ENCODE measurements around the gene OR2G6.
"Not testable (repeated sequence)": the region's sequence is repeated elsewhere in the genome, so short reads cannot be mapped to it uniquely, and the experiment has no call there.

Gene OR2G6

GRCh38 chr1:248488289-248488688 lies 19.6 kb upstream of the OR2G6 start, which contains the start of gene OR2T5:
OR2T5 (plus strand) TSS chr1:248488589; CDS start chr1:248488589, 0 bp downstream.
- H3K4me3 ChIP-seq (ENCODE audit: low read depth, low read length, poor library complexity, severe bottlenecking); H3K79me2 ChIP-seq (ENCODE audit: insufficient read depth, low read length); H4K20me1 ChIP-seq (ENCODE audit: insufficient read depth, low read length); H3K27me3 ChIP-seq (ENCODE audit: insufficient read depth, low read length); H2AFZ ChIP-seq (ENCODE audit: low read length); H3K9ac ChIP-seq (ENCODE audit: low read length); H3K27ac ChIP-seq (ENCODE audit: low read depth, low read length, poor library complexity, severe bottlenecking); H3K36me3 ChIP-seq (ENCODE audit: insufficient read depth, low read length); H3K9me2 ChIP-seq (ENCODE audit: low read depth, low read length); H3K9me3 ChIP-seq (ENCODE audit: low read length); H3K4me2 ChIP-seq (ENCODE audit: low read length); H3K4me1 ChIP-seq (ENCODE audit: insufficient read depth, low read length, severe bottlenecking); H3F3A ChIP-seq (ENCODE audit: insufficient read depth, low read length): not testable (repeated sequence)

GRCh38 chr1:248496661-248497060 lies 11.2 kb upstream of the OR2G6 start:
- not testable (repeated sequence) for H3F3A ChIP-seq (ENCODE audit: insufficient read depth, low read length); H3K36me3 ChIP-seq (ENCODE audit: insufficient read depth, low read length); H3K27me3 ChIP-seq (ENCODE audit: insufficient read depth, low read length); H3K9ac ChIP-seq (ENCODE audit: low read length); H3K4me3 ChIP-seq (ENCODE audit: low read depth, low read length, poor library complexity, severe bottlenecking); H3K9me2 ChIP-seq (ENCODE audit: low read depth, low read length); H2AFZ ChIP-seq (ENCODE audit: low read length); H3K79me2 ChIP-seq (ENCODE audit: insufficient read depth, low read length); H3K9me3 ChIP-seq (ENCODE audit: low read length); H3K4me1 ChIP-seq (ENCODE audit: insufficient read depth, low read length, severe bottlenecking); H4K20me1 ChIP-seq (ENCODE audit: insufficient read depth, low read length); H3K4me2 ChIP-seq (ENCODE audit: low read length); H3K27ac ChIP-seq (ENCODE audit: low read depth, low read length, poor library complexity, severe bottlenecking)

- H3K4me2 ChIP-seq (ENCODE audit: low read length); H3K9me2 ChIP-seq (ENCODE audit: low read depth, low read length); H2AFZ ChIP-seq (ENCODE audit: low read length); H4K20me1 ChIP-seq (ENCODE audit: insufficient read depth, low read length); H3K79me2 ChIP-seq (ENCODE audit: insufficient read depth, low read length); H3F3A ChIP-seq (ENCODE audit: insufficient read depth, low read length); H3K27ac ChIP-seq (ENCODE audit: low read depth, low read length, poor library complexity, severe bottlenecking); H3K27me3 ChIP-seq (ENCODE audit: insufficient read depth, low read length); H3K36me3 ChIP-seq (ENCODE audit: insufficient read depth, low read length); H3K9ac ChIP-seq (ENCODE audit: low read length); H3K4me1 ChIP-seq (ENCODE audit: insufficient read depth, low read length, severe bottlenecking); H3K4me3 ChIP-seq (ENCODE audit: low read depth, low read length, poor library complexity, severe bottlenecking); H3K9me3 ChIP-seq (ENCODE audit: low read length): not testable (repeated sequence)
These were observed 7.4 kb upstream of the OR2G6 start for GRCh38 chr1:248500305-248501035.

GRCh38 chr1:248510217-248510616 lies 2.3 kb downstream of the OR2G6 start:
- not testable (repeated sequence) for H3K27me3 ChIP-seq (ENCODE audit: insufficient read depth, low read length); H3K4me3 ChIP-seq (ENCODE audit: low read depth, low read length, poor library complexity, severe bottlenecking); H3K9me3 ChIP-seq (ENCODE audit: low read length); H3K79me2 ChIP-seq (ENCODE audit: insufficient read depth, low read length); H3K27ac ChIP-seq (ENCODE audit: low read depth, low read length, poor library complexity, severe bottlenecking); H2AFZ ChIP-seq (ENCODE audit: low read length); H3K4me1 ChIP-seq (ENCODE audit: insufficient read depth, low read length, severe bottlenecking); H4K20me1 ChIP-seq (ENCODE audit: insufficient read depth, low read length); H3K9ac ChIP-seq (ENCODE audit: low read length); H3K36me3 ChIP-seq (ENCODE audit: insufficient read depth, low read length); H3K4me2 ChIP-seq (ENCODE audit: low read length); H3K9me2 ChIP-seq (ENCODE audit: low read depth, low read length); H3F3A ChIP-seq (ENCODE audit: insufficient read depth, low read length)

- H3K4me3 ChIP-seq (ENCODE audit: low read depth, low read length, poor library complexity, severe bottlenecking) = no peak overlapping the region
- H3K9me2 ChIP-seq (ENCODE audit: low read depth, low read length) = no peaks in the 10 kb centered on the region
- H3K9ac ChIP-seq (ENCODE audit: low read length) = no peak overlapping the region
- no peak overlapping the region for H2AFZ ChIP-seq (ENCODE audit: low read length)
- no peak overlapping the region for H3K4me2 ChIP-seq (ENCODE audit: low read length)
- no peaks in the 10 kb centered on the region for H3K4me1 ChIP-seq (ENCODE audit: insufficient read depth, low read length, severe bottlenecking)
- TF ChIP-seq CTCF (IDR thresholded peaks at IDR 0.05; ENCODE audit: low read length) = no peak
- TF ChIP-seq EZH2 (IDR thresholded peaks at IDR 0.05; ENCODE audit: borderline replicate concordance, low read length) = no peak
- H3K27me3 ChIP-seq (ENCODE audit: insufficient read depth, low read length) = no peaks in the 10 kb centered on the region
- no peaks in the 10 kb centered on the region for H3K36me3 ChIP-seq (ENCODE audit: insufficient read depth, low read length)
- no peaks in the 10 kb centered on the region for H3F3A ChIP-seq (ENCODE audit: insufficient read depth, low read length)
- no peak overlapping the region for H3K27ac ChIP-seq (ENCODE audit: low read depth, low read length, poor library complexity, severe bottlenecking)
- H3K9me3 ChIP-seq (ENCODE audit: low read length) = no peaks in the 10 kb centered on the region
- no peaks in the 10 kb centered on the region for H3K79me2 ChIP-seq (ENCODE audit: insufficient read depth, low read length)
- no peaks in the 10 kb centered on the region for H4K20me1 ChIP-seq (ENCODE audit: insufficient read depth, low read length)
These were observed 14.0 kb downstream of the OR2G6 start for GRCh38 chr1:248521856-248522255.

- H3F3A ChIP-seq (ENCODE audit: insufficient read depth, low read length); H3K27ac ChIP-seq (ENCODE audit: low read depth, low read length, poor library complexity, severe bottlenecking); H3K36me3 ChIP-seq (ENCODE audit: insufficient read depth, low read length); H3K4me3 ChIP-seq (ENCODE audit: low read depth, low read length, poor library complexity, severe bottlenecking); H3K27me3 ChIP-seq (ENCODE audit: insufficient read depth, low read length); H3K79me2 ChIP-seq (ENCODE audit: insufficient read depth, low read length); H3K9me3 ChIP-seq (ENCODE audit: low read length); H3K4me1 ChIP-seq (ENCODE audit: insufficient read depth, low read length, severe bottlenecking); H2AFZ ChIP-seq (ENCODE audit: low read length); H3K9me2 ChIP-seq (ENCODE audit: low read depth, low read length); H3K9ac ChIP-seq (ENCODE audit: low read length); H4K20me1 ChIP-seq (ENCODE audit: insufficient read depth, low read length); H3K4me2 ChIP-seq (ENCODE audit: low read length): not testable (repeated sequence)
These were observed 29.6 kb downstream of the OR2G6 start for GRCh38 chr1:248537449-248537848.

- not testable (repeated sequence) for H3K27ac ChIP-seq (ENCODE audit: low read depth, low read length, poor library complexity, severe bottlenecking); H3K4me1 ChIP-seq (ENCODE audit: insufficient read depth, low read length, severe bottlenecking); H3K9me3 ChIP-seq (ENCODE audit: low read length); H3K27me3 ChIP-seq (ENCODE audit: insufficient read depth, low read length); H3K4me3 ChIP-seq (ENCODE audit: low read depth, low read length, poor library complexity, severe bottlenecking); H3F3A ChIP-seq (ENCODE audit: insufficient read depth, low read length); H3K4me2 ChIP-seq (ENCODE audit: low read length); H2AFZ ChIP-seq (ENCODE audit: low read length); H3K9ac ChIP-seq (ENCODE audit: low read length); H3K9me2 ChIP-seq (ENCODE audit: low read depth, low read length); H4K20me1 ChIP-seq (ENCODE audit: insufficient read depth, low read length); H3K79me2 ChIP-seq (ENCODE audit: insufficient read depth, low read length); H3K36me3 ChIP-seq (ENCODE audit: insufficient read depth, low read length)
These were observed 39.5 kb downstream of the OR2G6 start for GRCh38 chr1:248547383-248547782.

All from OCI-LY1 (cell line).